ENCODE data around the gene GPR161. TPM values are rescaled to one million over a fixed set of nuclear protein-coding genes. Genes with fewer than 3 reads are reported as not detected.

The GPR161 gene
- total and polyA plus RNA-seq, 2 donors (not counting 1 experiment from before 2014, with no cell fraction given), result 0.07 to 0.22 TPM

GRCh38 chr1:168116327-168116799, 20.4 kb downstream of the GPR161 start:
- POLR2A ChIA-PET, result no interaction called here
- Histone ChIP-seq H3K4me3 (ENCODE audit: control extremely low read depth in 1 of 5, extremely low read depth in 1 of 5, insufficient read depth in 1 of 5, low read depth in 2 of 5, low read length in 4 of 5) (no peak overlapping the region), H3K4me1 (ENCODE audit: control insufficient read depth in 2 of 2, insufficient read depth in 2 of 2, low read length in 2 of 2) (no peaks in the 10 kb centered on the region), H2AFZ (ENCODE audit: insufficient read depth, low read depth, low read length, poor library complexity, severe bottlenecking) (no peak overlapping the region), H3K27ac (ENCODE audit: low read length in 2 of 2) (no peak overlapping the region), H3K27me3 (replicated peaks in 1 of 4; ENCODE audit: control extremely low read depth in 1 of 4, control insufficient read depth in 3 of 4, insufficient read depth in 4 of 4, low read length in 3 of 4) (peaks cover 0 to 4% (median 0%) of the 10 kb centered on the region in 4 experiments), H3K36me3 (replicated peaks in 1 of 2; ENCODE audit: control extremely low read depth in 1 of 2, control insufficient read depth in 1 of 2, extremely low read depth in 1 of 2, insufficient read depth in 2 of 2, low read length in 1 of 2) (no peaks in the 10 kb centered on the region), H3K79me2 (ENCODE audit: control insufficient read depth, insufficient read depth, low read length) (no peaks in the 10 kb centered on the region), H3K9ac (ENCODE audit: low read length) (no peak overlapping the region), H3K4me2 (replicated peaks; ENCODE audit: low read depth, low read length, poor library complexity, severe bottlenecking) (no peak overlapping the region), H4K20me1 (ENCODE audit: control insufficient read depth, insufficient read depth, low read length, poor library complexity, severe bottlenecking) (no peaks in the 10 kb centered on the region), H3K9me3 (ENCODE audit: control extremely low read depth in 1 of 3, control insufficient read depth in 2 of 3, insufficient read depth in 1 of 3, low read length in 2 of 3) (peaks cover 2 to 7% (median 4%) of the 10 kb centered on the region in 3 donors)
- CTCF ChIA-PET, result no interaction called here
- whole genome bisulfite sequencing (ENCODE audit: insufficient coverage), result 83% methylated on average over 5 of the region's 6 CpGs
- peaks cover 7% of the 10 kb centered on the region for H3K27me3 Mint-ChIP-seq
- H3K27ac Mint-ChIP-seq, result no peak overlapping the region
- H3K4me1 Mint-ChIP-seq, result no peaks in the 10 kb centered on the region
- ATAC-seq (ENCODE audit: low read depth), result no peak
- no peak overlapping the region for H3K4me3 Mint-ChIP-seq
- intact Hi-C loops (cut with micrococcal nuclease), result no loop called here
- H3K9me3 Mint-ChIP-seq (ENCODE audit: insufficient read depth), result peaks cover 7% of the 10 kb centered on the region
- no peak for DNase-seq
- TF ChIP-seq CTCF (IDR thresholded peaks at IDR 0.05) (no peak), EZH2 (IDR thresholded peaks at IDR 0.05; ENCODE audit: borderline replicate concordance, insufficient read depth, low read depth, low read length, poor library complexity, severe bottlenecking) (no peak)

GRCh38 chr1:168114845-168115244, 21.9 kb downstream of the GPR161 start:
- ChIA-PET CTCF (interaction anchor here (0.7 kb wide), 1 partner anchor 11 kb away, joined by 3 read pairs; no protein-coding TSS in a partner anchor), POLR2A (no interaction called here)
- ATAC-seq (ENCODE audit: low read depth), result no peak
- Histone ChIP-seq H3K4me1 (ENCODE audit: control insufficient read depth in 2 of 2, insufficient read depth in 2 of 2, low read length in 2 of 2) (no peaks in the 10 kb centered on the region), H2AFZ (ENCODE audit: insufficient read depth, low read depth, low read length, poor library complexity, severe bottlenecking) (no peak overlapping the region), H3K9me3 (ENCODE audit: control extremely low read depth in 1 of 3, control insufficient read depth in 2 of 3, insufficient read depth in 1 of 3, low read length in 2 of 3) (peaks cover 1 to 4% (median 4%) of the 10 kb centered on the region in 3 donors), H3K27me3 (replicated peaks in 1 of 4; ENCODE audit: control extremely low read depth in 1 of 4, control insufficient read depth in 3 of 4, insufficient read depth in 4 of 4, low read length in 3 of 4) (peaks cover 0 to 4% (median 0%) of the 10 kb centered on the region in 4 experiments), H3K36me3 (replicated peaks in 1 of 2; ENCODE audit: control extremely low read depth in 1 of 2, control insufficient read depth in 1 of 2, extremely low read depth in 1 of 2, insufficient read depth in 2 of 2, low read length in 1 of 2) (no peaks in the 10 kb centered on the region), H4K20me1 (ENCODE audit: control insufficient read depth, insufficient read depth, low read length, poor library complexity, severe bottlenecking) (no peaks in the 10 kb centered on the region), H3K27ac (ENCODE audit: low read length in 2 of 2) (no peak overlapping the region), H3K9ac (ENCODE audit: low read length) (no peak overlapping the region), H3K4me3 (ENCODE audit: control extremely low read depth in 1 of 5, extremely low read depth in 1 of 5, insufficient read depth in 1 of 5, low read depth in 2 of 5, low read length in 4 of 5) (no peak overlapping the region), H3K79me2 (ENCODE audit: control insufficient read depth, insufficient read depth, low read length) (no peaks in the 10 kb centered on the region), H3K4me2 (replicated peaks; ENCODE audit: low read depth, low read length, poor library complexity, severe bottlenecking) (no peak overlapping the region)
- H3K27me3 Mint-ChIP-seq, result peaks cover 7% of the 10 kb centered on the region
- DNase-seq, result no peak
- H3K9me3 Mint-ChIP-seq (ENCODE audit: insufficient read depth), result peaks cover 5% of the 10 kb centered on the region
- WGBS (ENCODE audit: insufficient coverage), result 92% methylated on average over 6 of the region's 6 CpGs
- TF ChIP-seq CTCF (IDR thresholded peaks at IDR 0.05) (no peak), EZH2 (IDR thresholded peaks at IDR 0.05; ENCODE audit: borderline replicate concordance, insufficient read depth, low read depth, low read length, poor library complexity, severe bottlenecking) (no peak)
- intact Hi-C loops (cut with micrococcal nuclease), result no loop called here
- no peak overlapping the region for H3K4me3 Mint-ChIP-seq
- no peak overlapping the region for H3K27ac Mint-ChIP-seq
- no peaks in the 10 kb centered on the region for H3K4me1 Mint-ChIP-seq
